DND-41 (cell line): ENCODE data around the gene IQCK.

Experiments used
- ATAC-seq: fragments of 200-7000 bp; cut with Tn5 transposase; 3 replicates; pipeline ENCODE4 v1.9.1; 2021; ENCODE audit warnings: low read depth; ENCODE audit not compliant: insufficient read depth
- DNase-seq: peaks from one replicate; pipeline ENCODE4 v3.0.0-alpha.2; 2020
- H2AFZ ChIP-seq: 2 replicates; pipeline ENCODE4 v1.6.0; 2012; ENCODE audit warnings: low read depth, low read length
- H3K27ac ChIP-seq: 2 replicates; pipeline ENCODE4 v1.5.1; 2012; ENCODE audit warnings: low read length, inconsistent platforms
- H3K27me3 ChIP-seq: fragments of 200-600 bp; sonication (generic); 2 replicates; pipeline ENCODE4 v1.6.0; 2012; ENCODE audit warnings: low read length, mild to moderate bottlenecking, inconsistent platforms; ENCODE audit not compliant: insufficient read depth, poor library complexity
- H3K36me3 ChIP-seq: 2 replicates; pipeline ENCODE4 v1.5.1; 2012; ENCODE audit warnings: low read length, inconsistent platforms; ENCODE audit not compliant: insufficient read depth
- H3K4me1 ChIP-seq: 2 replicates; pipeline ENCODE4 v1.5.1; 2012; ENCODE audit warnings: mild to moderate bottlenecking, low read length; ENCODE audit not compliant: insufficient read depth
- H3K4me2 ChIP-seq: 2 replicates; pipeline ENCODE4 v1.6.0; 2012; ENCODE audit warnings: mild to moderate bottlenecking, moderate library complexity, low read length, inconsistent platforms; ENCODE audit not compliant: insufficient read depth
- H3K4me3 ChIP-seq, 2 experiments: fragments of 200-600 bp in 1 of 2; shearing (Covaris generic) in 1 of 2; 2 replicates each; pipeline ENCODE4 v1.5.1; 2012 to 2016; ENCODE audit warnings: inconsistent platforms in 2 of 2, low read length in 2 of 2, mild to moderate bottlenecking in 2 of 2, low read depth in 1 of 2, moderate library complexity in 1 of 2
- H3K79me2 ChIP-seq: 2 replicates; pipeline ENCODE4 v1.6.0; 2012; ENCODE audit warnings: low read length, inconsistent platforms; ENCODE audit not compliant: insufficient read depth
- H3K9ac ChIP-seq: 2 replicates; pipeline ENCODE4 v1.6.0; 2012; ENCODE audit warnings: low read depth, mild to moderate bottlenecking, inconsistent platforms, low read length, moderate library complexity
- H3K9me3 ChIP-seq: 2 replicates; pipeline ENCODE4 v1.5.1; 2012; ENCODE audit warnings: low read length, moderate library complexity, mild to moderate bottlenecking, inconsistent platforms; ENCODE audit not compliant: insufficient read depth, severe bottlenecking
- H4K20me1 ChIP-seq: 2 replicates; pipeline ENCODE4 v1.6.0; 2012; ENCODE audit warnings: low read length; ENCODE audit not compliant: insufficient read depth
- EZH2 ChIP-seq: IDR thresholded peaks from 3 replicates; pipeline ENCODE4 v1.6.1; 2012; ENCODE audit warnings: borderline replicate concordance, low read depth, mild to moderate bottlenecking, moderate library complexity, low read length, inconsistent platforms; ENCODE audit not compliant: severe bottlenecking
- TF ChIP-seq, protein P1 (sequence below): IDR thresholded peaks from 2 replicates; pipeline ENCODE4 v1.5.1; 2012; ENCODE audit warnings: borderline replicate concordance, low read length, moderate library complexity, mild to moderate bottlenecking; ENCODE audit not compliant: poor library complexity, severe bottlenecking; ENCODE audit errors: extremely low read depth

The IQCK gene

GRCh38 chr16:19833176-19833575, 115.1 kb downstream of the IQCK start:
- Histone ChIP-seq H3K4me2 (no peak overlapping the region), H3K27me3 (no peaks in the 10 kb centered on the region), H3K9ac (no peak overlapping the region), H3K4me1 (no peaks in the 10 kb centered on the region), H3K36me3 (no peaks in the 10 kb centered on the region), H2AFZ (no peak overlapping the region), H3K79me2 (no peaks in the 10 kb centered on the region), H3K27ac (no peak overlapping the region), H4K20me1 (no peaks in the 10 kb centered on the region), H3K9me3 (no peaks in the 10 kb centered on the region), H3K4me3 (no peak overlapping the region)
- TF ChIP-seq, protein P1, sequence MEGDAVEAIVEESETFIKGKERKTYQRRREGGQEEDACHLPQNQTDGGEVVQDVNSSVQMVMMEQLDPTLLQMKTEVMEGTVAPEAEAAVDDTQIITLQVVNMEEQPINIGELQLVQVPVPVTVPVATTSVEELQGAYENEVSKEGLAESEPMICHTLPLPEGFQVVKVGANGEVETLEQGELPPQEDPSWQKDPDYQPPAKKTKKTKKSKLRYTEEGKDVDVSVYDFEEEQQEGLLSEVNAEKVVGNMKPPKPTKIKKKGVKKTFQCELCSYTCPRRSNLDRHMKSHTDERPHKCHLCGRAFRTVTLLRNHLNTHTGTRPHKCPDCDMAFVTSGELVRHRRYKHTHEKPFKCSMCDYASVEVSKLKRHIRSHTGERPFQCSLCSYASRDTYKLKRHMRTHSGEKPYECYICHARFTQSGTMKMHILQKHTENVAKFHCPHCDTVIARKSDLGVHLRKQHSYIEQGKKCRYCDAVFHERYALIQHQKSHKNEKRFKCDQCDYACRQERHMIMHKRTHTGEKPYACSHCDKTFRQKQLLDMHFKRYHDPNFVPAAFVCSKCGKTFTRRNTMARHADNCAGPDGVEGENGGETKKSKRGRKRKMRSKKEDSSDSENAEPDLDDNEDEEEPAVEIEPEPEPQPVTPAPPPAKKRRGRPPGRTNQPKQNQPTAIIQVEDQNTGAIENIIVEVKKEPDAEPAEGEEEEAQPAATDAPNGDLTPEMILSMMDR, result no peak
- TF ChIP-seq EZH2, result no peak
- DNase-seq (no peak), ATAC-seq (no peak)

GRCh38 chr16:19833581-19833980, 115.5 kb downstream of the IQCK start:
- no peak overlapping the region for H2AFZ ChIP-seq
- TF ChIP-seq, protein P1, result no peak
- no peak for TF ChIP-seq EZH2
- H3K36me3 ChIP-seq, result no peaks in the 10 kb centered on the region
- no peaks in the 10 kb centered on the region for H3K79me2 ChIP-seq
- DNase-seq (no peak), ATAC-seq (no peak)
- no peaks in the 10 kb centered on the region for H3K27me3 ChIP-seq
- no peaks in the 10 kb centered on the region for H3K9me3 ChIP-seq
- no peak overlapping the region for H3K4me2 ChIP-seq
- no peaks in the 10 kb centered on the region for H3K4me1 ChIP-seq
- no peak overlapping the region for H3K9ac ChIP-seq
- H3K27ac ChIP-seq, result no peak overlapping the region
- no peak overlapping the region for H3K4me3 ChIP-seq
- no peaks in the 10 kb centered on the region for H4K20me1 ChIP-seq

DNA sequence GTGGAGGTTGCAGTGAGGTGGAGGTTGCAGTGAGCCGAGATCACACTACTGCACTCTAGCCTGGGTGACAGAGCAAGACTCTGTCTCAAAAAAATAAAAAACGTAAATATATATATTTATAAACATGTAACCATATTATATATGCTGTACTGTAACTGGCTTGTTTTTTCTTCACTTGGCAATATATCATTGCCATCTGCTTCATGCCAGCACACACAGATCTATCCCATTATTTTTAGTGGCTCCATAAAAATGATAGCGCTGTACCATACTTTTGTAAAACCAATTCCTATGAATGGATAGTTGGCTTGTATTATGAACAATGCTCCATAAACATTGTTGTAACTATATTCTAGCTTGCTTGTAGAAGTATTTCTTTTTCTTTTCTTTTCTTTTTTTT, 117.1 kb downstream of the IQCK start:
- no peak overlapping the region for H2AFZ ChIP-seq
- no peak overlapping the region for H3K4me3 ChIP-seq
- no peaks in the 10 kb centered on the region for H3K27me3 ChIP-seq
- no peak for DNase-seq
- no peaks in the 10 kb centered on the region for H4K20me1 ChIP-seq
- no peaks in the 10 kb centered on the region for H3K4me1 ChIP-seq
- H3K27ac ChIP-seq, result no peak overlapping the region
- H3K36me3 ChIP-seq, result no peaks in the 10 kb centered on the region
- TF ChIP-seq, protein P1, result no peak
- H3K9me3 ChIP-seq, result no peaks in the 10 kb centered on the region
- H3K9ac ChIP-seq, result no peak overlapping the region
- no peak overlapping the region for H3K4me2 ChIP-seq
- no peak for ATAC-seq
- H3K79me2 ChIP-seq, result no peaks in the 10 kb centered on the region

GRCh38 chr16:19835968-19836421, 117.9 kb downstream of the IQCK start:
- no peaks in the 10 kb centered on the region for H3K79me2 ChIP-seq
- H3K4me2 ChIP-seq, result no peak overlapping the region
- H3K27me3 ChIP-seq, result no peaks in the 10 kb centered on the region
- no peaks in the 10 kb centered on the region for H3K9me3 ChIP-seq
- H3K4me3 ChIP-seq, result no peak overlapping the region
- no peak for ATAC-seq
- H3K4me1 ChIP-seq, result no peaks in the 10 kb centered on the region
- no peak for TF ChIP-seq EZH2
- TF ChIP-seq, protein P1, result no peak
- H3K9ac ChIP-seq, result no peak overlapping the region
- H2AFZ ChIP-seq, result no peak overlapping the region
- H4K20me1 ChIP-seq, result no peaks in the 10 kb centered on the region
- no peaks in the 10 kb centered on the region for H3K36me3 ChIP-seq
- no peak for DNase-seq
- H3K27ac ChIP-seq, result no peak overlapping the region
